Pancreas (tissue), 10 donors: ENCODE measurements around the gene CDC23. TPM values are rescaled to one million over a fixed set of nuclear protein-coding genes. Genes with fewer than 3 reads are reported as not detected.
A peak's percentile ranks its signal among the peaks of the same experiment; 100 is the strongest.
"Not testable (repeated sequence)": the region's sequence is repeated elsewhere in the genome, so short reads cannot be mapped to it uniquely, and the experiment has no call there.

Source experiments
- ATAC-seq, 4 donors: fragments of 200-7000 bp; cut with Tn5 transposase; one replicate each; pipeline versions ENCODE4 v1.8.0 to v1.9.1; 2020; ENCODE audit warnings: mild to moderate bottlenecking in 4 of 4, moderate library complexity in 4 of 4
- DNase-seq, 6 donors: peaks; one replicate each; pipeline ENCODE4 v3.0.0-alpha.2; 2020
- FAIRE-seq: peaks from 2 replicates; lab custom pipeline; 2012; peaks lifted over from hg19 to GRCh38; lab: Jason Lieb, UNC
- H3K27ac ChIP-seq, 4 donors: fragments of 200-600 bp; sonication (generic); 1 replicate in 3 of 4; 2 replicates in 1 of 4; pipeline versions ENCODE4 v1.5.0 to v1.8.0; 2020
- H3K27me3 ChIP-seq, 4 donors: fragments of 200-600 bp; one replicate each; pipeline ENCODE4 v1.8.0; 2021
- H3K36me3 ChIP-seq, 3 donors: fragments of 200-600 bp; sonication (generic) in 1 of 3; one replicate each; pipeline versions ENCODE4 v1.5.0 to v1.8.0; 2020 to 2021
- H3K4me1 ChIP-seq, 3 donors: fragments of 200-600 bp; one replicate each; pipeline ENCODE4 v1.8.0; 2021
- H3K4me3 ChIP-seq, 4 donors: fragments of 200-600 bp; sonication (generic) in 2 of 4; one replicate each; pipeline versions ENCODE4 v1.5.0 to v1.8.0; 2020 to 2021
- H3K9me3 ChIP-seq, 4 donors: fragments of 200-600 bp; one replicate each; pipeline ENCODE4 v1.8.0; 2021
- WGBS, 2 donors: extraction: QIAGEN DNeasy Blood & Tissue Kit; methylation state at CpG; one replicate each; pipeline ENCODE4 v1.1.7; 2013; 5-methylcytosine and 5-hydroxymethylcytosine counted together
- intact Hi-C, 3 donors: fragments of 100-400 bp; cut with DNase I; formaldehyde crosslinking; loops; one replicate each; pipeline versions ENCODE4 v1.11.1 to v1.14.2; 2022
- polyA plus RNA-seq, 2 donors: library from polyadenylated mRNA; stranded (reverse); fragments of 200-250 nt; gene quantifications; one replicate each; pipeline ENCODE4 v1.2.3, GENCODE V29; 2013
- total RNA-seq, 6 donors: library from RNA; stranded (reverse); fragmentation: NEBNext Ultra II Directional in 4 of 6; extraction: Animal tissue kit (Norgen Biotek cat#: 25700) in 4 of 6; gene quantifications; one replicate each; pipeline versions ENCODE4 v1.2.1 to v1.2.4, GENCODE V29; 2021 to 2023
- TF ChIP-seq, protein P1 (sequence below), 4 donors: fragments of 200-600 bp; sonication (generic) in 3 of 4; IDR thresholded peaks; one replicate each; pipeline versions ENCODE4 v1.5.0 to v1.8.0; 2021; ENCODE audit warnings: antibody characterized with exemption in 4 of 4
- donor health status: healthy with polysubstance abuse.
- donor health status: DM: no; HTN: no; CAD: no; lungs with moderate emphysema.
- donor health status: DM: no; HTN: no; CAD: no.
- donor health status: control.
- donor health status: control.
- donor health status: Bipolar disorder and iron deficiency.
- donor health status: DM: yes; HTN: yes; CAD: no.
- donor health status: DM: no; HTN: no; CAD: no.
- donor health status: DM: no; HTN: no; CAD: no.
- donor health status: DM: yes; HTN: yes; CAD: no.

The CDC23 gene
- total RNA-seq (10 to 100 TPM in 1 of 6 donors, 1 to 10 TPM in 5; 5.2 to 12.1 (median 8.1) TPM), polyA plus RNA-seq (10 to 100 TPM in 1 of 2 donors, 1 to 10 TPM in 1; 4.8 to 10.5 TPM)

DNA sequence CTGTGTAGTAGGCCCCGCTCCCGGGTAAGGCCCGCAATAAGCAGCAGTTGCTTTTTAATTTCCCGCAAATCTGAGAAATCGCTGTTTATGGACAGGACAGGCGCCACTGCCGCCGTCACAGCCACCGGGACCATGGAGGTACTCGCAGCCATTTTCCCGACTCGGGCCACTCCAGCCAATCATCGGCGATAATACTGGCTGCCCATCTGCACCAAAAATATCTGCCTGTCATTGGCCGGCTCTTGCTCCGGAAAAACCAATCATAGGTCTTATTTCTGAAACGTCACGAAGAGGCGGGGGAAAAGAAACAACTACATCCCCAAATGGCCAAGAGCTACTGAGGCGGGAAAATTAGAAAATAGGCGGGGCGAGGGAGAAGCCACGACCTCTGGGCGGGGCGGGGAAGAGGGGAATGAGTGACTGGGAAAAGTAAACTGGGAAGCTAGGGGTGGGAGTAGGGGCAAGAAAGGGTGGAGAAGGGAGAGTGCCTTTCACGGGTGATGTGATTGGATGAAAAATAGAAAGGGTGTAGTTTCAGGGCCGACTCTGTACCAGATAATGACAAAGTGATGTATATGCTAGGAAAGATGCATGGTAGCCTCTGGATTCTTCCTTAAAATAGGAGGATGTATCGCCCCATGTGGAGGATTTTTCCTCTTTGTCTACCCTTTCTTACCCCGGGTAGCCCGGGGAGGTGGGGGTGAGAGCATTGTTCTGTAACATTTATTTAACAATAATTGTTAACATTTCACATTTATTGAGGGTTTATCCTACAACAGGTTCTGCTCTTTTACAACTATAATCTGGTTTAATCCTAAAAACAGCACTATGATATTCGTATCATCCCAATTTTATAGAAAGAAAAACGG is at the start of gene CDC23:
Gene CDC23, minus strand, starts transcription at position 163 of the 869 bp plus-strand sequence. Its CDS starts 11 bp downstream, at position 152.
- Histone ChIP-seq H3K9me3 (no peaks in the 10 kb centered on the region), H3K27ac (peak within 1 kb of the TSS in 3 of 4 donors; percentile 31 to 59 (median 44)), H3K4me3 (peak within 1 kb of the TSS; percentile 83 to 98 (median 95)), H3K36me3 (no peaks in the 10 kb centered on the region), H3K4me1 (peaks cover 0 to 12% (median 4%) of the 10 kb centered on the region in 3 donors), H3K27me3 (no peaks in the 10 kb centered on the region)
- DNase-seq (peak; percentile 82 to 94 (median 90)), ATAC-seq (peak; percentile 99 to 100 (median 99)), FAIRE-seq (peak; percentile 99)
- TF ChIP-seq, protein P1, sequence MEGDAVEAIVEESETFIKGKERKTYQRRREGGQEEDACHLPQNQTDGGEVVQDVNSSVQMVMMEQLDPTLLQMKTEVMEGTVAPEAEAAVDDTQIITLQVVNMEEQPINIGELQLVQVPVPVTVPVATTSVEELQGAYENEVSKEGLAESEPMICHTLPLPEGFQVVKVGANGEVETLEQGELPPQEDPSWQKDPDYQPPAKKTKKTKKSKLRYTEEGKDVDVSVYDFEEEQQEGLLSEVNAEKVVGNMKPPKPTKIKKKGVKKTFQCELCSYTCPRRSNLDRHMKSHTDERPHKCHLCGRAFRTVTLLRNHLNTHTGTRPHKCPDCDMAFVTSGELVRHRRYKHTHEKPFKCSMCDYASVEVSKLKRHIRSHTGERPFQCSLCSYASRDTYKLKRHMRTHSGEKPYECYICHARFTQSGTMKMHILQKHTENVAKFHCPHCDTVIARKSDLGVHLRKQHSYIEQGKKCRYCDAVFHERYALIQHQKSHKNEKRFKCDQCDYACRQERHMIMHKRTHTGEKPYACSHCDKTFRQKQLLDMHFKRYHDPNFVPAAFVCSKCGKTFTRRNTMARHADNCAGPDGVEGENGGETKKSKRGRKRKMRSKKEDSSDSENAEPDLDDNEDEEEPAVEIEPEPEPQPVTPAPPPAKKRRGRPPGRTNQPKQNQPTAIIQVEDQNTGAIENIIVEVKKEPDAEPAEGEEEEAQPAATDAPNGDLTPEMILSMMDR (IDR thresholded peaks at IDR 0.05) = no peak
- WGBS, 2 donors = 1 to 2% methylated on average over 32 of the region's 32 CpGs
- intact Hi-C loops = no loop called here

GRCh38 chr5:138258704-138259292 is 45.7 kb upstream of the CDC23 start:
- FAIRE-seq (no peak), ATAC-seq (no peak), DNase-seq (no peak)
- no peaks in the 10 kb centered on the region for H3K36me3 ChIP-seq
- TF ChIP-seq, protein P1 (IDR thresholded peaks at IDR 0.05) = no peak
- no peaks in the 10 kb centered on the region for H3K4me1 ChIP-seq
- no peak overlapping the region for H3K4me3 ChIP-seq
- no peaks in the 10 kb centered on the region for H3K27me3 ChIP-seq
- no peak overlapping the region for H3K27ac ChIP-seq
- H3K9me3 ChIP-seq = no peaks in the 10 kb centered on the region
- intact Hi-C loops = no loop called here
- WGBS, 2 donors = 74 to 78% methylated on average over 4 of the region's 4 CpGs

GRCh38 chr5:138257583-138257982 is 44.5 kb upstream of the CDC23 start:
- intact Hi-C loops = no loop called here
- FAIRE-seq (no peak), DNase-seq (peak in 1 of 6 donors; percentile 47), ATAC-seq (no peak)
- Histone ChIP-seq H3K9me3 (no peaks in the 10 kb centered on the region), H3K27me3 (no peaks in the 10 kb centered on the region), H3K36me3 (no peaks in the 10 kb centered on the region), H3K4me3 (no peak overlapping the region), H3K27ac (no peak overlapping the region), H3K4me1 (no peaks in the 10 kb centered on the region)
- 77 to 79% methylated on average over 29 of the region's 29 CpGs for WGBS, 2 donors
- TF ChIP-seq, protein P1 (IDR thresholded peaks at IDR 0.05) = no peak

DNA sequence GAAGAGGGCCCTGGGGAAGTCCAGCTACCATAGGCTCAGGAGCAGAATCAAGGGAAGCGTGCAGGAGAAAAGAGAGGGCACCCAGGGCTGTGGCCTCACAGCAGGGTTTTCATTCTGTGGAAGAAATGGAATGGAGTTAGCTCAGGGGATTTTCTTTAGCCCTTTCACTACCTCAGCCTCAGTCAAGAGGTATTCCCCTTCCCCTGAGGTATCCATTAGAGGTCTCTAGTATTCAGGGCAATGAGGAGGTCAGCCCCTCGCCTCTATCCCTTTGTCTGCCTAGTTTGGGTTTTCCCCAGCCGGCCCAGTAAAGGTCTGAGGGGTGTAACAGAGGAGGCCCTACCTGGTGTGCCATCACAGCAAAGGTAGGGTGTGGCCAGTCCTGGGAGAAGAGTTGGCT is 39.8 kb upstream of the CDC23 start:
- intact Hi-C loops = no loop called here
- FAIRE-seq = no peak
- Histone ChIP-seq H3K27me3 (no peaks in the 10 kb centered on the region), H3K9me3 (no peaks in the 10 kb centered on the region), H3K4me3 (no peak overlapping the region), H3K36me3 (no peaks in the 10 kb centered on the region), H3K4me1 (no peaks in the 10 kb centered on the region), H3K27ac (no peak overlapping the region)
- 75 to 84% methylated on average over 3 of the region's 3 CpGs for WGBS, 2 donors
- DNase-seq = no peak
- TF ChIP-seq, protein P1 (IDR thresholded peaks at IDR 0.05) = no peak
- ATAC-seq = no peak

GRCh38 chr5:138247800-138248199 is 34.7 kb upstream of the CDC23 start:
- intact Hi-C loops, H3K27me3 ChIP-seq, H3K9me3 ChIP-seq, H3K27ac ChIP-seq, H3K4me1 ChIP-seq, FAIRE-seq, H3K4me3 ChIP-seq, H3K36me3 ChIP-seq, DNase-seq, ATAC-seq: not testable (repeated sequence)
- 60 to 72% methylated on average over 2 of the region's 2 CpGs for WGBS, 2 donors
